ENCODE measurements around the gene NLK. TPM values are rescaled to one million over a fixed set of nuclear protein-coding genes. Genes with fewer than 3 reads are reported as not detected.

Gene NLK
- total and polyA plus RNA-seq, 4 donors, result 7.1 to 27.0 (median 12.1) TPM

GRCh38 chr17:28196636-28197035, 154.2 kb downstream of the NLK start:
- H3K4me1 ChIP-seq (ENCODE audit: control insufficient read depth in 5 of 5, insufficient read depth in 5 of 5, low read length in 5 of 5), result peaks cover 0 to 4% (median 0%) of the 10 kb centered on the region in 5 donors
- no peak overlapping the region for H3K27ac ChIP-seq (ENCODE audit: low read depth in 1 of 2, low read length in 1 of 2)
- WGBS, 2 donors, result 56 to 85% methylated on average over 1 of the region's 1 CpG
- no peak for ATAC-seq (ENCODE audit: insufficient read depth, low FRiP score)
- H3K27me3 ChIP-seq (ENCODE audit: control insufficient read depth in 3 of 3, insufficient read depth in 3 of 3, low read length in 2 of 3), result no peaks in the 10 kb centered on the region
- no peak overlapping the region for H3K9ac ChIP-seq (ENCODE audit: insufficient read depth in 1 of 2, low read length in 2 of 2)
- no peak for DNase-seq
- H3K36me3 ChIP-seq (ENCODE audit: control insufficient read depth in 4 of 4, insufficient read depth in 4 of 4, low read length in 4 of 4), result peaks cover 1 to 13% (median 10%) of the 10 kb centered on the region in 4 donors
- H3K9me3 ChIP-seq (ENCODE audit: control insufficient read depth in 4 of 4, insufficient read depth in 3 of 4, low read length in 3 of 4), result no peaks in the 10 kb centered on the region
- TF ChIP-seq CTCF (IDR thresholded peaks at IDR 0.05; ENCODE audit: control extremely low read depth, extremely low read depth), result no peak
- H3K4me3 ChIP-seq, result no peak overlapping the region

DNA sequence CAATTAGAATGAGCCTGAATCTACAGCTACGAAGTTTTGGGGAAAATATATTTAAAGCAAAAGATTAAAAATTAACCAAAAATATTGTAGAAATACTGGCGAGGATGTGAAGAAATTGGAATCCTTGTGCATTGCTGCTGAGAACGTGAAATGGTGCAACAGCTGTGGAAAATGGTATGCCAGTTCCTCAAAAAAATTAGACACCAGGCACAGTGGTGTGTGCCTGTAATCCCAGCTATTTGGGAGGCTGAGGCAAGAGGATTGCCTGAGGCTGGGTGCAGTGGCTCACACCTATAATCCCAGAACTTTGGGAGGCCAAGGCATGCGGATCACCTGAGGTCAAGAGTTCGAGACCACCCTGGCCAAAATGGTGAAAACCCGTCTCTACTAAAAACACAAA, 156.6 kb downstream of the NLK start:
- Histone ChIP-seq H3K9me3 (ENCODE audit: control insufficient read depth in 4 of 4, insufficient read depth in 3 of 4, low read length in 3 of 4) (no peaks in the 10 kb centered on the region), H3K36me3 (ENCODE audit: control insufficient read depth in 4 of 4, insufficient read depth in 4 of 4, low read length in 4 of 4) (peaks cover 1 to 10% (median 4%) of the 10 kb centered on the region in 4 donors), H3K27ac (ENCODE audit: low read depth in 1 of 2, low read length in 1 of 2) (no peak overlapping the region), H3K9ac (ENCODE audit: insufficient read depth in 1 of 2, low read length in 2 of 2) (no peak overlapping the region), H3K4me3 (no peak overlapping the region), H3K27me3 (ENCODE audit: control insufficient read depth in 3 of 3, insufficient read depth in 3 of 3, low read length in 2 of 3) (no peaks in the 10 kb centered on the region), H3K4me1 (ENCODE audit: control insufficient read depth in 5 of 5, insufficient read depth in 5 of 5, low read length in 5 of 5) (no peaks in the 10 kb centered on the region)
- WGBS, 2 donors, result 73 to 89% methylated on average over 6 of the region's 6 CpGs
- no peak for ATAC-seq (ENCODE audit: insufficient read depth, low FRiP score)
- no peak for DNase-seq
- TF ChIP-seq CTCF (IDR thresholded peaks at IDR 0.05; ENCODE audit: control extremely low read depth, extremely low read depth), result no peak

DNA sequence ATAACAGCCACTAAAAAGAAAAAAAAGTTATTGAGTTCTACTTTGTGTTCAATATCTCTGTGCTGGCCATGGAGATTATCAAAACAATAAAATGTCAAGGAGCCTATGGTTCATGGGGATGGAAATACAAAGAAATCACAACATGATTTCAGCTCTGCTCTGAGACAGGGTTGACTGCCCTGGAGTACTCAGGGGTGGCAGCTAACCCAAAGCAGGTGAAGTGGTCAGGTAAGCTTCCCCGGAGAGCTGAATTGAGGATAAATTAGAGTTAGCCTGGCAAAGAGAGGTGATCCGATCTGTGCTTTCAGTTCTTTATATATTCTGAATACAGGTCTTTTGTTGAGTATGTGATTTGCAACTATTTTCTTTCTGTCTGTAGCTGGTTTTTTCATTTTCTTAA, 157.3 kb downstream of the NLK start:
- Histone ChIP-seq H3K27me3 (ENCODE audit: control insufficient read depth in 3 of 3, insufficient read depth in 3 of 3, low read length in 2 of 3) (no peaks in the 10 kb centered on the region), H3K4me3 (no peak overlapping the region), H3K4me1 (ENCODE audit: control insufficient read depth in 5 of 5, insufficient read depth in 5 of 5, low read length in 5 of 5) (no peaks in the 10 kb centered on the region), H3K27ac (ENCODE audit: low read depth in 1 of 2, low read length in 1 of 2) (no peak overlapping the region), H3K9ac (ENCODE audit: insufficient read depth in 1 of 2, low read length in 2 of 2) (no peak overlapping the region), H3K9me3 (ENCODE audit: control insufficient read depth in 4 of 4, insufficient read depth in 3 of 4, low read length in 3 of 4) (no peaks in the 10 kb centered on the region), H3K36me3 (ENCODE audit: control insufficient read depth in 4 of 4, insufficient read depth in 4 of 4, low read length in 4 of 4) (peaks cover under 1 to 6% (median 2%) of the 10 kb centered on the region in 4 donors)
- 88 to 93% methylated on average over 2 of the region's 2 CpGs for WGBS, 2 donors
- no peak for ATAC-seq (ENCODE audit: insufficient read depth, low FRiP score)
- no peak for DNase-seq
- no peak for TF ChIP-seq CTCF (IDR thresholded peaks at IDR 0.05; ENCODE audit: control extremely low read depth, extremely low read depth)

DNA sequence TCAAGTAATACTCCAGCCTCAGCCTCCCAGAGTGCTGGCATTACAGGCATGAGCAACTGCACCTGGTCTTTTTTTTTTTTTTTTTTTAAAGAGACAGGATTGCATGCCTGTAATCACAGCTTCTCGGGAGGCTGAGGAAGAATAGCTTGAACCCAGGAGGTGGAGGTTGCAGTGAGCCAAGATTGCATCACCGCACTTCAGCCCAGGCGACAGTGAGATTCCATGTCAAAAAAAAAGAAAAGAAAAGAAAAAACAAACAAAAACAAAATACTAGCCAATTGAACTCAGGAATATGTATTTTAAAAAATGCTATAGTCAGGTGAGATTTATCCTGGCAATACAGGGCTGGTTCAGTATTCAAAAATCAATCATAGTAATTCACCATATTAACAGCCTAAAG, 158.8 kb downstream of the NLK start:
- ATAC-seq (ENCODE audit: insufficient read depth, low FRiP score), result no peak
- DNase-seq, result no peak
- Histone ChIP-seq H3K36me3 (ENCODE audit: control insufficient read depth in 4 of 4, insufficient read depth in 4 of 4, low read length in 4 of 4) (peaks cover 0 to 6% (median 2%) of the 10 kb centered on the region in 4 donors), H3K9ac (ENCODE audit: insufficient read depth in 1 of 2, low read length in 2 of 2) (no peak overlapping the region), H3K4me3 (no peak overlapping the region), H3K4me1 (ENCODE audit: control insufficient read depth in 5 of 5, insufficient read depth in 5 of 5, low read length in 5 of 5) (no peaks in the 10 kb centered on the region), H3K27me3 (ENCODE audit: control insufficient read depth in 3 of 3, insufficient read depth in 3 of 3, low read length in 2 of 3) (no peaks in the 10 kb centered on the region), H3K9me3 (ENCODE audit: control insufficient read depth in 4 of 4, insufficient read depth in 3 of 4, low read length in 3 of 4) (no peaks in the 10 kb centered on the region), H3K27ac (ENCODE audit: low read depth in 1 of 2, low read length in 1 of 2) (no peak overlapping the region)
- WGBS, 2 donors, result 64 to 65% methylated on average over 3 of the region's 3 CpGs
- TF ChIP-seq CTCF (IDR thresholded peaks at IDR 0.05; ENCODE audit: control extremely low read depth, extremely low read depth), result no peak

Measured in lung (tissue), 12 donors.